K562 (cell line): Measurements from ENCODE around the gene TENM4.

ENCODE experiments used
- CBX5 ChIP-seq: IDR thresholded peaks from 2 replicates; pipeline ENCODE4 v1.6.1; 2014; ENCODE audit warnings: low read depth, borderline replicate concordance
- CREB1 ChIP-seq, 2 experiments: sonication (generic) in 1 of 2; formaldehyde crosslinking in 1 of 2; IDR thresholded peaks; 2 replicates each; pipeline versions ENCODE4 v1.6.1 to v1.8.0; 2012 to 2022; ENCODE audit warnings: inconsistent platforms in 1 of 2, mild to moderate bottlenecking in 1 of 2, missing genetic modification reagents in 1 of 2, moderate library complexity in 1 of 2
- FOXA1 ChIP-seq: fragments of 450-650 bp; IDR thresholded peaks from 2 replicates; pipeline ENCODE4 v1.6.1; 2016; ENCODE audit warnings: mild to moderate bottlenecking, borderline replicate concordance
- GABPA ChIP-seq: fragments of 200-800 bp; sonication (Bioruptor generic); conservative IDR thresholded peaks from 2 replicates; pipeline ENCODE4 v1.6.1; 2016; ENCODE audit warnings: low read depth, missing genetic modification characterization, missing compliant biosample characterization
- RAD21 ChIP-seq, 2 experiments: fragments of 250-450 bp in 1 of 2; fragments of 450-650 bp in 1 of 2; sonication (Bioruptor Pico) in 1 of 2; formaldehyde crosslinking in 1 of 2; IDR thresholded peaks in 1 of 2; conservative IDR thresholded peaks in 1 of 2; 2 replicates each; pipeline versions ENCODE4 v1.4.0 to v1.8.0; 2020 to 2022; ENCODE audit warnings: mild to moderate bottlenecking in 2 of 2, moderate library complexity in 1 of 2
- ZNF57 ChIP-seq: fragments of 450-650 bp; formaldehyde crosslinking; IDR thresholded peaks from 2 replicates; pipeline ENCODE4 v1.4.0; 2020; ENCODE audit warnings: mild to moderate bottlenecking, moderate library complexity

DNA sequence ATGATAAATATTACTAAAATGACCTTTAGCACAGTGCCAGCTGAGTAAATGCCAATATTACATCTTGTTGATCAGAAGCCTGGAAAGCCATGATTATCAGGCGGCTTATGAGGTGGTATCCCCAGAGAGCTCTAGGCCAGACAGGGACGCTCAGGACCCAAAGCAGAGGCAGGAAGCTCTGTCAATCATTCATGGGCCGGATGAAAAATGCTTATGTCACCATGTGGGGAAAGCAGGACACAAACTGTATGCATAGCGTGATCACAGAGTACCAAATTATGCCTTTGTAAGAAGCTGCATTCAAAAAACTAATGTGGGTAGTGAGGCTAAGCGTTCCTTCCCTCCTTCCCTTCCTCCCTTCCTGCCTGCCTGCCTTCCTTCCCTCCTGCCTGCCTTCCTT is 82.6 kb downstream of the TENM4 start:
- TF ChIP-seq CBX5 (no peak), FOXA1 (no peak), GABPA (tag) (no peak), RAD21 (CRISPR knock-in tag; conservative IDR thresholded peaks at IDR 0.05 in 1 of 2, IDR thresholded peaks at IDR 0.05 in 1 of 2) (no peak), CREB1 (IDR thresholded peaks at IDR 0.05) (no peak), CREB1 (CRISPR knock-in tag; IDR thresholded peaks at IDR 0.05) (no peak), ZNF57 (CRISPR knock-in tag) (no peak)
